GM12801 (cell line): ENCODE measurements around the gene AMPD3.

ENCODE experiments used
- TF ChIP-seq, protein P1 (sequence below): IDR thresholded peaks from one replicate; pipeline ENCODE4 v1.5.1; 2011; ENCODE audit warnings: control low read depth; ENCODE audit not compliant: insufficient read length; ENCODE audit errors: extremely low read depth

AMPD3 gene

DNA sequence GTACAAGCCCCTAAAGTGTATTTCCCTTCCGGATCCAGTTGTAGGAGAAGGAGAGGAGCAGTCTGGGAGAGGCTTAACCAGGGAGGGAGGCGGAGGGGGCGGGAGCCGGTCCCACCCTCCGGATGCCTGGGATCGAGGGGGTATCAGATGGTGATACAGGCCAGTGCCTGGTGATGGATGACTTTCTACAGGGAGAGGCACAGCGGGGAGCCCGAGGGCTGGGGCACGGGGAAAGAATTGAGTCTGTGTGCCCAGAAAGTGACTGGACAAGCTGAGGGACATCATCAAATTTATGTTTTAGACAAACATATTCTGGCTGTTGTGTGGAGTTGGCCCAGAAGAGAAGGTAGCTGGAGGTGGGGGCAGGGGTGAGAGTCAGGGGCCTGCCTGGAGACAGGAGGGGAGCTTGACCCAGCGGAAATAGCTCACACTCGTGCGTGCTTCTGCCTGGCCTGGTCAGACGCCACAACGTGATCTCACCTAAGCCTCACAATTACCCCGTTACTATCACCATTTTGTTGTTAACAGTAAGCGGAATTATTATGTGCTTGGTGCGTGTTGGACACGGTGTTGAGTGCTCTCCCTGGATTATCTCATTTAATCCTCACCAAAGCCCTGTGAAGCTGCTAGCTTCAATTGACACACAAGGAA lies 42.4 kb downstream of the AMPD3 start:
- TF ChIP-seq, protein P1, sequence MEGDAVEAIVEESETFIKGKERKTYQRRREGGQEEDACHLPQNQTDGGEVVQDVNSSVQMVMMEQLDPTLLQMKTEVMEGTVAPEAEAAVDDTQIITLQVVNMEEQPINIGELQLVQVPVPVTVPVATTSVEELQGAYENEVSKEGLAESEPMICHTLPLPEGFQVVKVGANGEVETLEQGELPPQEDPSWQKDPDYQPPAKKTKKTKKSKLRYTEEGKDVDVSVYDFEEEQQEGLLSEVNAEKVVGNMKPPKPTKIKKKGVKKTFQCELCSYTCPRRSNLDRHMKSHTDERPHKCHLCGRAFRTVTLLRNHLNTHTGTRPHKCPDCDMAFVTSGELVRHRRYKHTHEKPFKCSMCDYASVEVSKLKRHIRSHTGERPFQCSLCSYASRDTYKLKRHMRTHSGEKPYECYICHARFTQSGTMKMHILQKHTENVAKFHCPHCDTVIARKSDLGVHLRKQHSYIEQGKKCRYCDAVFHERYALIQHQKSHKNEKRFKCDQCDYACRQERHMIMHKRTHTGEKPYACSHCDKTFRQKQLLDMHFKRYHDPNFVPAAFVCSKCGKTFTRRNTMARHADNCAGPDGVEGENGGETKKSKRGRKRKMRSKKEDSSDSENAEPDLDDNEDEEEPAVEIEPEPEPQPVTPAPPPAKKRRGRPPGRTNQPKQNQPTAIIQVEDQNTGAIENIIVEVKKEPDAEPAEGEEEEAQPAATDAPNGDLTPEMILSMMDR: no peak

- TF ChIP-seq, protein P1: no peak
Observed at GRCh38 chr11:10498022-10498400, 42.9 kb downstream of the AMPD3 start.

GRCh38 chr11:10498426-10499250 lies 43.6 kb downstream of the AMPD3 start:
- TF ChIP-seq, protein P1: no peak

GRCh38 chr11:10499452-10499851 lies 44.4 kb downstream of the AMPD3 start:
- TF ChIP-seq, protein P1: no peak

GRCh38 chr11:10499874-10500601 lies 45.0 kb downstream of the AMPD3 start:
- TF ChIP-seq, protein P1: no peak

GRCh38 chr11:10500757-10501684 lies 46.0 kb downstream of the AMPD3 start:
- TF ChIP-seq, protein P1: no peak
